Measurements from ENCODE around the gene ARHGEF38. TPM values are rescaled to one million over a fixed set of nuclear protein-coding genes. Genes with fewer than 3 reads are reported as not detected.

The ARHGEF38 gene
- polyA plus RNA-seq, 3 donors = not detected

DNA sequence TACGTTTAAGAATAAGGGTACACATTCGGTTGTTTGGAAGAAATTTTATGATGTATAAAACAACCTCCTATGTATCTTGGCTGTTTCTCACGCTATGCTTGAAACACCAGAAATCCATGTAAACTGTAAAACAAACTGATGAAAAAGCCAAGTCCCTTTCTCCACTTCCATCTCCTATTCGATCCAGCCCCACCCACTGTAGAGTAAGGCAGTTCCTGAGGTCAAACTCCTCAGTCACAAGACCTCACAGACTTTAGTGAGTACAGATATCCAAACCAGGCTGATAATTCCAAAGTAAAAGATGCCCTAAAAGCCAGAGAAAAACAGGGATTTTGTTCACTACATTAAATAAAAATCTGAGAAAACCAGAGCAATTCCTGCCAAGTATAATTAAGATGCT, 45.6 kb downstream of the ARHGEF38 start:
- H3K4me1 ChIP-seq (ENCODE audit: control insufficient read depth in 1 of 2, insufficient read depth in 2 of 2, low read length in 2 of 2) = no peaks in the 10 kb centered on the region
- no peak overlapping the region for H3K4me3 Mint-ChIP-seq
- peaks cover 0 to 1% (median 0%) of the 10 kb centered on the region in 3 donors for H3K27me3 Mint-ChIP-seq (ENCODE audit: low read depth in 3 of 3)
- TF ChIP-seq, protein P1, sequence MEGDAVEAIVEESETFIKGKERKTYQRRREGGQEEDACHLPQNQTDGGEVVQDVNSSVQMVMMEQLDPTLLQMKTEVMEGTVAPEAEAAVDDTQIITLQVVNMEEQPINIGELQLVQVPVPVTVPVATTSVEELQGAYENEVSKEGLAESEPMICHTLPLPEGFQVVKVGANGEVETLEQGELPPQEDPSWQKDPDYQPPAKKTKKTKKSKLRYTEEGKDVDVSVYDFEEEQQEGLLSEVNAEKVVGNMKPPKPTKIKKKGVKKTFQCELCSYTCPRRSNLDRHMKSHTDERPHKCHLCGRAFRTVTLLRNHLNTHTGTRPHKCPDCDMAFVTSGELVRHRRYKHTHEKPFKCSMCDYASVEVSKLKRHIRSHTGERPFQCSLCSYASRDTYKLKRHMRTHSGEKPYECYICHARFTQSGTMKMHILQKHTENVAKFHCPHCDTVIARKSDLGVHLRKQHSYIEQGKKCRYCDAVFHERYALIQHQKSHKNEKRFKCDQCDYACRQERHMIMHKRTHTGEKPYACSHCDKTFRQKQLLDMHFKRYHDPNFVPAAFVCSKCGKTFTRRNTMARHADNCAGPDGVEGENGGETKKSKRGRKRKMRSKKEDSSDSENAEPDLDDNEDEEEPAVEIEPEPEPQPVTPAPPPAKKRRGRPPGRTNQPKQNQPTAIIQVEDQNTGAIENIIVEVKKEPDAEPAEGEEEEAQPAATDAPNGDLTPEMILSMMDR (IDR thresholded peaks at IDR 0.05) = no peak
- H2AFZ ChIP-seq (ENCODE audit: insufficient read depth, low read depth, low read length, poor library complexity, severe bottlenecking) = no peak overlapping the region
- no peak for DNase-seq
- intact Hi-C loops (cut with micrococcal nuclease) = no loop called here
- no peaks in the 10 kb centered on the region for H3K27me3 ChIP-seq (ENCODE audit: control insufficient read depth in 2 of 2, insufficient read depth in 2 of 2, low read length in 2 of 2)
- no peak overlapping the region for H3K4me2 ChIP-seq (replicated peaks; ENCODE audit: extremely low read depth, low read length, poor library complexity, severe bottlenecking)
- WGBS (ENCODE audit: insufficient coverage) = 90% methylated on average over 2 of the region's 4 CpGs
- H3K4me1 Mint-ChIP-seq = no peaks in the 10 kb centered on the region
- no peaks in the 10 kb centered on the region for H3K79me2 ChIP-seq (ENCODE audit: insufficient read depth, low read length)
- no peaks in the 10 kb centered on the region for H3K9me3 Mint-ChIP-seq
- H4K20me1 ChIP-seq (ENCODE audit: insufficient read depth, low read length) = no peaks in the 10 kb centered on the region
- H3K27ac Mint-ChIP-seq = no peak overlapping the region
- no peak overlapping the region for H3K27ac ChIP-seq (ENCODE audit: low read depth in 1 of 2, low read length in 2 of 2)
- no peaks in the 10 kb centered on the region for H3K9me3 ChIP-seq (replicated peaks in 1 of 2; ENCODE audit: control insufficient read depth in 1 of 2, insufficient read depth in 1 of 2, low read length in 2 of 2)
- no peaks in the 10 kb centered on the region for H3K36me3 Mint-ChIP-seq
- no peak overlapping the region for H3K9ac ChIP-seq (ENCODE audit: insufficient read depth, low read length, poor library complexity, severe bottlenecking)
- H3K36me3 ChIP-seq (replicated peaks in 1 of 2; ENCODE audit: control insufficient read depth in 1 of 2, insufficient read depth in 2 of 2, low read length in 2 of 2) = no peaks in the 10 kb centered on the region
- no peak overlapping the region for H3K4me3 ChIP-seq (replicated peaks in 1 of 3; ENCODE audit: low read depth in 2 of 3, low read length in 3 of 3)

DNA sequence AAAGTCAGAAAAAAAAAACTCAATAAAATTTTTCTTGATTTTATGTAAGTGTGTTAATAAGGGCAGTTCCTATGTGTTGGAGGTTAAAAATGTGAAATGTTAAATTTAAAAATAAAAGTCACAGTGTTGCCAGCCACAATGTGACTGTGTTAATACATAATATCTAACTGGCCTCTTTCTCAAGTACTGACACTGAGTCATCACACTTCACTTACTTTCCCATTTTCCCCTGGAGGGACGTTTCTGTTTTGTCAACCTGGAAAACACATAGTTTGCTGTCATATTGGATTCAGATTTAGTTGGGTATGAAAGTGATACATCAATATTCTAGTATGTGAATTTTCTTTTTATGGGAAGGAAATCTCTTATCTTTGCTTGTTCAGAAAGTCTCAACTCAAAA, 46.4 kb downstream of the ARHGEF38 start:
- no peaks in the 10 kb centered on the region for H3K9me3 Mint-ChIP-seq

More for the DNA sequence above, 46.4 kb downstream of the ARHGEF38 start:
- no peaks in the 10 kb centered on the region for H3K9me3 ChIP-seq (replicated peaks in 1 of 2; ENCODE audit: control insufficient read depth in 1 of 2, insufficient read depth in 1 of 2, low read length in 2 of 2)
- intact Hi-C loops (cut with micrococcal nuclease) = no loop called here
- no peak overlapping the region for H3K4me3 ChIP-seq (replicated peaks in 1 of 3; ENCODE audit: low read depth in 2 of 3, low read length in 3 of 3)
- no peaks in the 10 kb centered on the region for H3K79me2 ChIP-seq (ENCODE audit: insufficient read depth, low read length)
- Mint-ChIP-seq H3K4me3 (no peak overlapping the region), H3K36me3 (no peaks in the 10 kb centered on the region), H3K27ac (no peak overlapping the region), H3K27me3 (ENCODE audit: low read depth in 3 of 3) (peaks cover 0 to 1% (median 0%) of the 10 kb centered on the region in 3 donors), H3K4me1 (no peaks in the 10 kb centered on the region)
- no peak overlapping the region for H2AFZ ChIP-seq (ENCODE audit: insufficient read depth, low read depth, low read length, poor library complexity, severe bottlenecking)
- TF ChIP-seq, protein P1 (IDR thresholded peaks at IDR 0.05) = no peak
- no peak overlapping the region for H3K4me2 ChIP-seq (replicated peaks; ENCODE audit: extremely low read depth, low read length, poor library complexity, severe bottlenecking)
- H3K36me3 ChIP-seq (replicated peaks in 1 of 2; ENCODE audit: control insufficient read depth in 1 of 2, insufficient read depth in 2 of 2, low read length in 2 of 2) = no peaks in the 10 kb centered on the region
- no peak for DNase-seq
- WGBS (ENCODE audit: insufficient coverage) = no CpG with 5 or more reads among the region's 1 CpG
- no peaks in the 10 kb centered on the region for H4K20me1 ChIP-seq (ENCODE audit: insufficient read depth, low read length)
- no peaks in the 10 kb centered on the region for H3K27me3 ChIP-seq (ENCODE audit: control insufficient read depth in 2 of 2, insufficient read depth in 2 of 2, low read length in 2 of 2)
- H3K27ac ChIP-seq (ENCODE audit: low read depth in 1 of 2, low read length in 2 of 2) = no peak overlapping the region
- no peak overlapping the region for H3K9ac ChIP-seq (ENCODE audit: insufficient read depth, low read length, poor library complexity, severe bottlenecking)
- H3K4me1 ChIP-seq (ENCODE audit: control insufficient read depth in 1 of 2, insufficient read depth in 2 of 2, low read length in 2 of 2) = no peaks in the 10 kb centered on the region

Data from CD14-positive monocyte (primary cell).